GM12878 (cell line): Measurements from ENCODE around the gene KDM3B. TPM values are rescaled to one million over a fixed set of nuclear protein-coding genes. Genes with fewer than 3 reads are reported as not detected.

Experiments
- ZNF207 ChIP-seq: fragments of 450-650 bp; IDR thresholded peaks from 2 replicates; pipeline ENCODE4 v1.6.1; 2014; ENCODE audit warnings: antibody characterized with exemption, mild to moderate bottlenecking, borderline replicate concordance
- ZNF687 ChIP-seq: fragments of 450-650 bp; IDR thresholded peaks from 2 replicates; pipeline ENCODE4 v1.6.1; 2017; ENCODE audit warnings: mild to moderate bottlenecking, moderate library complexity
- polyA plus RNA-seq, 11 experiments: library from polyadenylated mRNA; depleted of rRNA in 4 of 11; unstranded in 6 of 11; stranded (reverse) in 5 of 11; fragments of >200 nt; fragmentation: Nextera tagmentation in 4 of 11; fragmentation: Illumina TruSeq in 1 of 11; extraction: Ambion mirVana in 4 of 11; extraction: Trizol in 1 of 11; gene quantifications; 1 replicate in 1 of 11; 2 replicates in 10 of 11; pipeline versions ENCODE4 v1.2.1 to v1.2.3, GENCODE V29; 2011 to 2016; ENCODE audit warnings: inconsistent platforms in 2 of 11, missing spikeins in 2 of 11, low read depth in 1 of 11
- total RNA-seq, 4 experiments: library from RNA; depleted of rRNA in 3 of 4; stranded (reverse); fragments of >200 nt in 3 of 4; fragmentation: Illumina TruSeq in 1 of 4; extraction: Trizol in 1 of 4; gene quantifications; 2 replicates each; pipeline versions ENCODE4 v1.2.1 to v1.2.3, GENCODE V29; 2013 to 2021
- TF ChIP-seq, protein P1 (sequence below): fragments of 450-650 bp; formaldehyde crosslinking; IDR thresholded peaks from 2 replicates; pipeline ENCODE4 v1.5.0; 2022; ENCODE audit warnings: mild to moderate bottlenecking, missing genetic modification characterization

Gene KDM3B
- total and polyA plus RNA-seq, 10 of the 15 experiments (the other 5 are each of a cell fraction or from before 2014, with no cell fraction given), result 8.5 to 45.7 (median 29.0) TPM

- TF ChIP-seq ZNF687 (no peak), ZNF207 (no peak)
- TF ChIP-seq, protein P1, sequence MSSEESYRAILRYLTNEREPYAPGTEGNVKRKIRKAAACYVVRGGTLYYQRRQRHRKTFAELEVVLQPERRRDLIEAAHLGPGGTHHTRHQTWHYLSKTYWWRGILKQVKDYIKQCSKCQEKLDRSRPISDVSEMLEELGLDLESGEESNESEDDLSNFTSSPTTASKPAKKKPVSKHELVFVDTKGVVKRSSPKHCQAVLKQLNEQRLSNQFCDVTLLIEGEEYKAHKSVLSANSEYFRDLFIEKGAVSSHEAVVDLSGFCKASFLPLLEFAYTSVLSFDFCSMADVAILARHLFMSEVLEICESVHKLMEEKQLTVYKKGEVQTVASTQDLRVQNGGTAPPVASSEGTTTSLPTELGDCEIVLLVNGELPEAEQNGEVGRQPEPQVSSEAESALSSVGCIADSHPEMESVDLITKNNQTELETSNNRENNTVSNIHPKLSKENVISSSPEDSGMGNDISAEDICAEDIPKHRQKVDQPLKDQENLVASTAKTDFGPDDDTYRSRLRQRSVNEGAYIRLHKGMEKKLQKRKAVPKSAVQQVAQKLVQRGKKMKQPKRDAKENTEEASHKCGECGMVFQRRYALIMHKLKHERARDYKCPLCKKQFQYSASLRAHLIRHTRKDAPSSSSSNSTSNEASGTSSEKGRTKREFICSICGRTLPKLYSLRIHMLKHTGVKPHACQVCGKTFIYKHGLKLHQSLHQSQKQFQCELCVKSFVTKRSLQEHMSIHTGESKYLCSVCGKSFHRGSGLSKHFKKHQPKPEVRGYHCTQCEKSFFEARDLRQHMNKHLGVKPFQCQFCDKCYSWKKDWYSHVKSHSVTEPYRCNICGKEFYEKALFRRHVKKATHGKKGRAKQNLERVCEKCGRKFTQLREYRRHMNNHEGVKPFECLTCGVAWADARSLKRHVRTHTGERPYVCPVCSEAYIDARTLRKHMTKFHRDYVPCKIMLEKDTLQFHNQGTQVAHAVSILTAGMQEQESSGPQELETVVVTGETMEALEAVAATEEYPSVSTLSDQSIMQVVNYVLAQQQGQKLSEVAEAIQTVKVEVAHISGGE, result no peak
Measured at GRCh38 chr5:138340008-138340407, 12.5 kb upstream of the KDM3B start (continued).
